KMS-11 (cell line): Measurements from ENCODE around the gene MIEN1.

Source experiments
- H2AFZ ChIP-seq: fragments of 200-600 bp; sonication (generic); 2 replicates; pipeline ENCODE4 v1.6.1; 2016; ENCODE audit warnings: antibody characterized with exemption, mixed run types, low read depth
- H3K27ac ChIP-seq: fragments of 200-600 bp; sonication (generic); 2 replicates; pipeline ENCODE4 v1.6.1; 2016; ENCODE audit warnings: mild to moderate bottlenecking, mixed run types
- H3K27me3 ChIP-seq: fragments of 200-600 bp; sonication (generic); 2 replicates; pipeline ENCODE4 v1.6.1; 2017; ENCODE audit warnings: mild to moderate bottlenecking, low read depth, mixed run types, moderate library complexity; ENCODE audit not compliant: insufficient read depth
- H3K36me3 ChIP-seq: fragments of 200-600 bp; sonication (generic); 2 replicates; pipeline ENCODE4 v1.6.1; 2017; ENCODE audit warnings: mild to moderate bottlenecking, mixed run types; ENCODE audit not compliant: insufficient read depth
- H3K4me1 ChIP-seq: fragments of 200-600 bp; sonication (generic); 2 replicates; pipeline ENCODE4 v1.6.1; 2016; ENCODE audit warnings: mild to moderate bottlenecking, low read depth, mixed run types; ENCODE audit not compliant: poor library complexity, severe bottlenecking
- H3K4me2 ChIP-seq: fragments of 200-600 bp; sonication (generic); 2 replicates; pipeline ENCODE4 v1.7.0; 2016; ENCODE audit warnings: mild to moderate bottlenecking, mixed run types
- H3K4me3 ChIP-seq: fragments of 200-600 bp; sonication (generic); IDR thresholded peaks from 2 replicates; pipeline ENCODE4 v1.6.1; 2017; ENCODE audit warnings: low read depth, low read length, mixed read lengths; ENCODE audit not compliant: insufficient read depth
- H3K79me2 ChIP-seq: fragments of 200-600 bp; sonication (generic); 2 replicates; pipeline ENCODE4 v1.6.1; 2016; ENCODE audit warnings: low read depth, mixed run types; ENCODE audit not compliant: insufficient read depth
- H3K9ac ChIP-seq: fragments of 200-600 bp; sonication (generic); 2 replicates; pipeline ENCODE4 v1.6.1; 2016; ENCODE audit warnings: mild to moderate bottlenecking, mixed run types
- H4K20me1 ChIP-seq: fragments of 200-600 bp; sonication (generic); 2 replicates; pipeline ENCODE4 v1.6.1; 2016; ENCODE audit warnings: mild to moderate bottlenecking, mixed run types; ENCODE audit not compliant: insufficient read depth
- CTCF ChIP-seq: fragments of 200-600 bp; sonication (generic); conservative IDR thresholded peaks from 2 replicates; pipeline ENCODE4 v1.6.1; 2017; ENCODE audit warnings: low read depth, mild to moderate bottlenecking, antibody characterized with exemption, low read length, moderate library complexity, mixed read lengths

The MIEN1 gene

GRCh38 chr17:39697961-39698360, 32.4 kb downstream of the MIEN1 start:
- no peaks in the 10 kb centered on the region for H3K36me3 ChIP-seq

GRCh38 chr17:39696731-39697130, 33.6 kb downstream of the MIEN1 start:
- H3K4me2 ChIP-seq, result no peak overlapping the region
- peaks cover 4% of the 10 kb centered on the region for H3K4me1 ChIP-seq
- no peak overlapping the region for H3K9ac ChIP-seq
- no peak for TF ChIP-seq CTCF
- H3K27me3 ChIP-seq, result no peaks in the 10 kb centered on the region
- H3K79me2 ChIP-seq, result no peaks in the 10 kb centered on the region
- no peaks in the 10 kb centered on the region for H3K36me3 ChIP-seq
- H2AFZ ChIP-seq, result no peak overlapping the region
- H3K27ac ChIP-seq, result no peak overlapping the region
- H4K20me1 ChIP-seq, result no peaks in the 10 kb centered on the region
- no peak overlapping the region for H3K4me3 ChIP-seq

More at GRCh38 chr17:39697961-39698360, 32.4 kb downstream of the MIEN1 start:
- H3K4me3 ChIP-seq, result no peak overlapping the region
- no peaks in the 10 kb centered on the region for H4K20me1 ChIP-seq
- no peaks in the 10 kb centered on the region for H3K79me2 ChIP-seq
- H3K9ac ChIP-seq, result no peak overlapping the region
- H2AFZ ChIP-seq, result no peak overlapping the region
- no peak overlapping the region for H3K27ac ChIP-seq
- peaks cover 16% of the 10 kb centered on the region for H3K4me1 ChIP-seq
- no peaks in the 10 kb centered on the region for H3K27me3 ChIP-seq
- no peak overlapping the region for H3K4me2 ChIP-seq
- no peak for TF ChIP-seq CTCF

GRCh38 chr17:39695089-39695474, 35.2 kb downstream of the MIEN1 start:
- Histone ChIP-seq H2AFZ (no peak overlapping the region), H3K9ac (no peak overlapping the region), H3K27me3 (no peaks in the 10 kb centered on the region), H3K36me3 (no peaks in the 10 kb centered on the region), H3K79me2 (no peaks in the 10 kb centered on the region), H3K4me3 (no peak overlapping the region), H3K4me1 (no peaks in the 10 kb centered on the region), H3K4me2 (no peak overlapping the region), H3K27ac (no peak overlapping the region), H4K20me1 (no peaks in the 10 kb centered on the region)
- TF ChIP-seq CTCF, result no peak

GRCh38 chr17:39694593-39694992, 35.7 kb downstream of the MIEN1 start:
- no peaks in the 10 kb centered on the region for H3K4me1 ChIP-seq
- no peak overlapping the region for H3K4me2 ChIP-seq
- no peaks in the 10 kb centered on the region for H3K27me3 ChIP-seq
- H3K79me2 ChIP-seq, result no peaks in the 10 kb centered on the region
- no peak overlapping the region for H2AFZ ChIP-seq
- no peak for TF ChIP-seq CTCF
- no peak overlapping the region for H3K4me3 ChIP-seq
- H3K36me3 ChIP-seq, result no peaks in the 10 kb centered on the region
- no peaks in the 10 kb centered on the region for H4K20me1 ChIP-seq
- no peak overlapping the region for H3K9ac ChIP-seq
- no peak overlapping the region for H3K27ac ChIP-seq
